Smooth muscle cell (in vitro differentiated cells): Measurements from ENCODE around the gene LDLRAD3. TPM values are rescaled to one million over a fixed set of nuclear protein-coding genes. Genes with fewer than 3 reads are reported as not detected.

Experiments
- DNase-seq: peaks from one replicate; lab custom pipeline; 2025; ENCODE audit not compliant: unreplicated experiment; lab: John Stamatoyannopoulos, UW
- H2AFZ ChIP-seq: fragments of 200-600 bp; sonication (generic); 2 replicates; pipeline ENCODE4 v1.6.0; 2016; ENCODE audit warnings: antibody characterized with exemption, low read depth, mild to moderate bottlenecking
- H3F3A ChIP-seq: fragments of 200-600 bp; sonication (generic); 2 replicates; pipeline ENCODE4 v1.6.0; 2017; ENCODE audit warnings: antibody characterized with exemption, low read depth
- H3K27ac ChIP-seq: fragments of 200-600 bp; sonication (generic); 2 replicates; pipeline ENCODE4 v1.5.1; 2016; ENCODE audit warnings: low read depth, mild to moderate bottlenecking
- H3K27me3 ChIP-seq: fragments of 200-600 bp; sonication (generic); 2 replicates; pipeline ENCODE4 v1.6.1; 2016; ENCODE audit warnings: low read depth, mild to moderate bottlenecking
- H3K36me3 ChIP-seq: fragments of 200-600 bp; sonication (generic); 2 replicates; pipeline ENCODE4 v1.5.1; 2016; ENCODE audit warnings: low read depth
- H3K4me1 ChIP-seq: fragments of 200-600 bp; sonication (generic); 2 replicates; pipeline ENCODE4 v1.5.1; 2016; ENCODE audit warnings: low read depth
- H3K4me2 ChIP-seq: fragments of 200-600 bp; sonication (generic); 2 replicates; pipeline ENCODE4 v1.6.0; 2016; ENCODE audit warnings: mild to moderate bottlenecking
- H3K4me3 ChIP-seq: fragments of 200-600 bp; sonication (generic); 2 replicates; pipeline ENCODE4 v1.5.1; 2016; ENCODE audit warnings: mild to moderate bottlenecking
- H3K79me2 ChIP-seq: fragments of 200-600 bp; sonication (generic); 2 replicates; pipeline ENCODE4 v1.6.0; 2016; ENCODE audit warnings: low read depth, mild to moderate bottlenecking
- H3K9ac ChIP-seq: fragments of 200-600 bp; sonication (generic); 2 replicates; pipeline ENCODE4 v1.6.0; 2016; ENCODE audit warnings: low read depth
- H3K9me3 ChIP-seq: fragments of 200-600 bp; sonication (generic); replicated peaks from 2 replicates; pipeline ENCODE4 v1.5.1; 2016; ENCODE audit warnings: low read depth
- H4K20me1 ChIP-seq: fragments of 200-600 bp; sonication (generic); 2 replicates; pipeline ENCODE4 v1.6.0; 2016; ENCODE audit warnings: low read depth
- CTCF ChIP-seq: fragments of 200-600 bp; sonication (generic); IDR thresholded peaks from 2 replicates; pipeline ENCODE4 v1.5.1; 2017; ENCODE audit warnings: borderline replicate concordance, mild to moderate bottlenecking, antibody characterized with exemption; ENCODE audit not compliant: insufficient read depth, poor library complexity, severe bottlenecking
- WGBS: methylation state at CpG from one replicate; pipeline ENCODE4 v1.1.7; 2016; ENCODE audit warnings: low lambda C conversion rate; 5-methylcytosine and 5-hydroxymethylcytosine counted together
- polyA plus RNA-seq: library from polyadenylated mRNA; unstranded; fragments of >200 nt; fragmentation: Nextera tagmentation; extraction: Ambion mirVana; gene quantifications from 2 replicates; pipeline ENCODE4 v1.2.1, GENCODE V29; 2016
- total RNA-seq: library from RNA; depleted of rRNA; stranded (reverse); fragments of >200 nt; gene quantifications from 2 replicates; pipeline ENCODE4 v1.2.3, GENCODE V29; 2014

Gene LDLRAD3
- total and polyA plus RNA-seq, 2 experiments from 2014 or later, result 6.1 to 10.0 TPM

- Histone ChIP-seq H4K20me1 (no peaks in the 10 kb centered on the region), H3K4me3 (no peak overlapping the region), H3K4me2 (peak overlapping the region; percentile 81), H3K79me2 (no peaks in the 10 kb centered on the region), H3K36me3 (no peaks in the 10 kb centered on the region), H3F3A (peaks cover 55% of the 10 kb centered on the region), H3K9ac (peak overlapping the region; percentile 2), H3K27me3 (no peaks in the 10 kb centered on the region), H3K27ac (peak overlapping the region; percentile 71), H3K9me3 (no peaks in the 10 kb centered on the region), H2AFZ (no peak overlapping the region), H3K4me1 (peaks cover 46% of the 10 kb centered on the region)
- no peak for TF ChIP-seq CTCF
- WGBS, result 5% methylated on average over 7 of the region's 7 CpGs
- DNase-seq, result no peak
These were observed 147.5 kb downstream of the LDLRAD3 start for GRCh38 chr11:36091256-36091811.

DNA sequence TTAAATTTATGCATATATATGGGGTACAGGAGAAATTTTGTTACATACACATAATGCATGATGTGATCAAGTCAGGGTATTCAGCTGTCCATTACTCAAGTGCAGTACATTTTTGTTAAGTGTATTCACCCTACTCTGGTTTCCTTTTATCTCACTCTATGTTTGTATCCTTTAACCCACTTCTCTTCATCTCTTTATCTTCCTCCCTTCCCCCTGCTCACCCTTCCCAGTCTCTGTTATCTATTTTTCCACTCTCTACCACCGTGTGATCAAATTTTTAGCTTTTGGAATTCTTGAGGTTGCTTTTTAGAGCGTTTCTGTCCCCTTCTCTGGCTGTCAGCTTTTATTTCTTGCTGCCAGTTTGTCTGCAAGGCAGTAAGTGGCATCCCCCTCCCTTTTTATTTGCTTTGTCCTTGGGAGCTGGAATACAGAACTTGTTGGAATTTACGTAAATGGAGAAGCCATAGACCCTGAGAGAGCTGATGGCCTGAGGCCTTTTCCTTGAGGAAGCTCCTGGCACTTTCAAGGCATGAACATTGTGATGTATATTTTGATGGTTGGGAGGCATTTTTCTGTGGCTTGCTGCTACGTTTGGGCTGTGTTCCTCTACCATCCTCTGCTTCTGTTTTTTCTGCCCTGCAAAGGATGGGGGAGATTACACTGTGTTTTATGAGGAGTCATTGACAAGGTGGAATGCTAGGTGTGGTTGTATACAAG, 148.6 kb downstream of the LDLRAD3 start:
- Histone ChIP-seq H3K27ac (peak overlapping the region; percentile 71), H3K4me3 (no peak overlapping the region), H3K36me3 (no peaks in the 10 kb centered on the region), H3K4me1 (peaks cover 52% of the 10 kb centered on the region), H3K79me2 (no peaks in the 10 kb centered on the region), H3K4me2 (peak overlapping the region; percentile 81), H3K27me3 (no peaks in the 10 kb centered on the region), H3K9ac (no peak overlapping the region), H4K20me1 (no peaks in the 10 kb centered on the region), H3K9me3 (no peaks in the 10 kb centered on the region), H3F3A (peaks cover 48% of the 10 kb centered on the region), H2AFZ (no peak overlapping the region)
- DNase-seq, result no peak
- WGBS, result 11% methylated on average over 4 of the region's 4 CpGs
- TF ChIP-seq CTCF, result no peak

DNA sequence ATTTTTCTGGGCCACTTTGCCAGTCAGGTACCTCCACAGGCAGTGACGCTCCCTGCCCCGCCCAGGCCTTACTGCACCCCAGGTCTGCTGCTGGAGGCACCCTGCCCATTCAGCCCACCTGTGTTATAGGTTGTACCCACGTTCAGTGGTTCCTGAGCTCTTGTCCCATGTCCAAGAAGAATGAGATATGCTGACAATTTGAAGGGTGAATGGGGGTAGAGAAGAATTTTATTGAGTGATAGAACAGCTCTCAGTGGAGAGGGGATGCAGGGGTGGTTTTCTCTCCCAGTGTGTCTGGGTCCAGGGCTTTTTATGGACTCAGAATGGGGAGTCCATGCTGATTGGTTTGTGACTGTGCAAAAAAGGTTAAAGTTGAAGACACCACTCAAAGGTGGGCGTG, 149.7 kb downstream of the LDLRAD3 start:
- no peak for TF ChIP-seq CTCF
- 96% methylated on average over 4 of the region's 4 CpGs for WGBS
- Histone ChIP-seq H3K4me3 (no peak overlapping the region), H3K9ac (no peak overlapping the region), H3K27me3 (no peaks in the 10 kb centered on the region), H3K9me3 (no peaks in the 10 kb centered on the region), H3K36me3 (no peaks in the 10 kb centered on the region), H4K20me1 (no peaks in the 10 kb centered on the region), H3K4me1 (peaks cover 61% of the 10 kb centered on the region), H3K4me2 (peak overlapping the region; percentile 81), H3K79me2 (no peaks in the 10 kb centered on the region), H3F3A (peaks cover 39% of the 10 kb centered on the region), H3K27ac (no peak overlapping the region), H2AFZ (no peak overlapping the region)
- DNase-seq, result no peak
